ENCODE measurements around the gene CTNNBL1.
"Not testable (repeated sequence)": the region's sequence is repeated elsewhere in the genome, so short reads cannot be mapped to it uniquely, and the experiment has no call there.

The CTNNBL1 gene

DNA sequence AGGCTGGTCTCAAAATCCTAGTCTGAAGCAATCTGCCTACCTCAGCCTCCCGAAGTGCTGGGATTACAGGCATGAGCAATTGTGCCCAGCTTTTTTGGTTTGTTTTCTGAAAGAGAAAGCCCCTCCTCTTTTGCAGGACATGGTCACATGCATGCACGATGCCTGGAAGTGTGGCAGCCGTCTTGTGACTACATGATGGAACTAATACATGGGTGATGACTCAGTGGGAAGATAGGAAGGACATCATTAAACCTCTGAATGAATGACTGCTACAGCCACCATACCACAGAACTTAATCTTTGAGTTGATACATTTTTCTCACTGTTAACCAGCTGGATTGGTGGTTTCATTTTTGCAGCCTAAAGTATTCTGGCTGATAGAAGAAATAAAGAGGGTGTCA, 13.4 kb upstream of the CTNNBL1 start:
- DNase-seq: no peak

DNA sequence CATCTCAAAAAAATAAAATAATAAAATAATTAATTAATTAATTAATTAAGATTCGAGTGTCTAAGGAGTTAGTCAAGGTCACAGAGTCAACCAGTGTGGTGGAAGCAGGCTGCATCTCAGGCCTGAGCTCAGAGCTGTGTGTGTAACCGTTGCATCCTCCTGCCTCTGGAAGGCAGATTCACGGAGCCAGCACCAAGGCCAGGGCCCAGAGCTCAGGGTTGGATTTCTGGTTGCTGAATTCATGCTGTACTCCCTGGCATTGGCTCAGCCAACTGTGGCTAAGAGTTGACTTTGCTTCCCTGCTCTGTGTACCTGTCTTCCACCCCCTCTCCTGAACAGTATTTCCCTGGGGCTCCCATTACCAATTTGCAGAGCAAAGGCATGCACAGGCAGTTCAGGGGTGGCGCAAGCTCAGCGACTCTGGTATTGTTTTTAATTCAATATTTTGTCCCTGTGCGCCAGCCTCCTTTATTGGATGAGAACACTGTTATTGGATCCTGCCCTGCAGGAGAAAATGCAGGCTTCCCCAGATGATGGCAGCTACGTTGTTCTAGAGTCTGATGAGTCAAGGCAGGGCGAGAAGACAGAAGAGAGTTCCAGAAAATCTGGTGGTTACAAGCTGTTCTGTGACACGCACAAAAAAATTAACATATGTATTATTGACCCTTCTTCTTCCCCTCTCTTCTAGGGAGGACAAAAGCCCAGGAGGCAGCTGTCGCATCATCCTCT, 12.3 kb upstream of the CTNNBL1 start:
- no peak for DNase-seq

DNA sequence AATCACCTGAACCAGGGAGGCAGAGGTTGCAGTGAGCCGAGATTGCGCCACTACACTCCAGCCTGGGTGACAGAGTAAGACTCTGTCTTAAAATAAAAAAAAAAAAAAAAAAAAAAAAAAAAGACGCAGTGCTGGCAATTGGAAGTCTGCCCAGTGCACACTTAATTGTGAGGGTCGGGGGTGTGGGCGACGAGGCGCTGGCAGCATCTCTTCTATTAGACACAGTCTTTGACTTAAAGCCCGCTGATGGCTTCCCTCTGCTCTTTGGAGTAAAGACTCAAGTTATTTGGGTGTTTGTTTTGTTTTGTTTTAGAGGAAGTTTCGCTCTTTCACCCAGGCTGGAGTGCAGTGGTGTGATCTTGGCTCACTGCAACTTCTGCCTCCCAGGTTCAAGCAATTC, 10.7 kb upstream of the CTNNBL1 start:
- DNase-seq: not testable (repeated sequence)

DNA sequence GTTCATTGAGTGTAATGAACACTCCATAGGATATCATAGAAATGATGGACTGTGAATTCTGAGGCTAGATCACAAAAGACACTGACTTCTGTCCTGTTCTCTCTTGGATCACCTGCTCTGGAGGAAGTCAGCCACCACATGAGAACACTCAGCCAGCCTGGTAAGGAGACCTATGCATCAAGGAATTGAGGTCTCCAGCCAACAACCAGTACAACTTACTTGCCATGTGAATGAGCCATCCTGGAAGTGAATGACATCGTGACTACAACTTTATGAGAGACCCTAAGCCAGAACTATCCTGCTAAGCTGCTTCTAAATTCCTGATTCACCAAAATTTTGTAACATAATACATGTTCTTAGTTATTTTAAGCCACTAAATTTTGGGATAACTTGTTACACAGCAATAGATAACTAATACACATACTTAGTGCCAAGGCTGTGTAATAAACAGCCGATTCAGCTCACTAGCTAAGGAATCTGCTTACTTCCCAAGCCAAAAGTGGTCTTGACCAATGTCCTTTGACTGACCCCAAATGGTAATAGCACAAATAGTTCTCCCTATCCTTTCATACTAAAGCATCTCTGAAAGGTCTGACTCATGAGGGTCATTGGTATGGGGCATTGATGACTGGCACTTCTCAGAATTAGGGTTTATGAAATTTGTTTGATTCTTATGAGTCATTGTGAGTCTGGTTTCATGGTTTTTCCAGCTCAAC, 6.9 kb upstream of the CTNNBL1 start:
- no peak for DNase-seq

DNA sequence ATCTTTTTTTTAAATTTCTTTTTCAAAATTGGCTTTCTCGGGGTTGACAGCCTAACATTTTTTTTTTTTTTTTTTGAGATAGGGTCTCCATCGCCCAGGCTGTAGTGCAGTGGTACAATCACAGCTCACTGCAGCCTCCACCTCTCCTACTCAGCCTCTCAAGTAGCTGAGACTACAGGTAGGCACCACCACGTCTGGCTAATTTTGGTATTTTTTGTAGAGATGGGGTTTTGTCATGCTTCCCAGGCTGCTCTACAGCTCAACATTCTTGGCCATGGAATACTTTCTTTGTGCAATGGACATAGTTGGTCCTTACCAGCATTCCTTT, 6.4 kb upstream of the CTNNBL1 start:
- DNase-seq: no peak

DNA sequence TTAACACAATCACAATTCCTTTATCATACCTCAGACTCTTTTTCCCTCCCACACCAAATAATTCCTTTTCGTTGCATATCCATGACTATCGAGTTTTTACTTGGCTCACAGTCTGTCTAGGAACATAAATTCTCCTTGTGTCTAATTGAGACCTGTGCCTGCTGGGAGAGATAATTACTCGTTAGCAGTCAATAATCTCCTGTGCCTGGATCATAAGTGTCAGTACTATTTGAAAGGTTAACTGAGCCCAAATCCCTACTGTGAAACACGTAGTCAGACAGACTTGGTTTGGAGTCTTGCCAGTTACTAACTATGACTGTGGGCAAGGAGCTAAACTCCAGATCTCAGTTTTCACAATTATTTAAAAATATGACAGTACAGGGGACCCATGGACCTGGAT, 5.7 kb upstream of the CTNNBL1 start:
- no peak for DNase-seq

DNA sequence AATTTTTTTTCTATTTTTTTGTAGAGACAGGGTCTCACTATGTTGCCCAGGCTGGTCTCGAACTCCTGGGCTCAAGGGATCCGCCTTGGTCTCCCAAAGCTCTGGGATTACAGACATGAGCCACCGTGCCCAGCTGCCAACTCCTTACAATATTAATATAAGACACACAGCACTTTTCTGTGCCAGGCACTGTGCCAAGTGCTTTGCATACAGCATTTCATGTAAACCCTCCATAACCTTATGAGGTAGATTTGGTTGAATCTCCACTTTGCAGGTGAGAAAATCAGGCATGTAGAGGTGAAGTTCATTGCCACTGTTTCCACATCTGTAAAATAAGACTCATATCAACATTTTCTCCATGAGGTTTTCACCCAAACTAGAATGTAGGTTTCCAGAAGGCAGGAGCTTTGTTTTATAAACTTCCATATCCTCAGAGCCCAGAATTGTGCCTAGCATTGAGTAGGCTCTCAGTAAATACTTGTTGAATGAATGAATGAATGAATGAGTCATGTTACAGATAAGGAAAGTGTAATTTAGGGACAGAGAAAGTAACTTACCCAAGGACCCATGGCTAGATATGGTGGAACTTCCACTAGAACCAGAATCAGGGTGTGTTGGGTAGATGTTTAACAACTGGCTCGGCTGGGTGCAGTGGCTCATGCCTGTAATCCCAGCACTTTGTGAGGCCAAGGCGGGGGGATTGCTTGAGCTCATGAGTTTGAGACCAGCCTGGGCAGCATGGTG, 3.0 kb upstream of the CTNNBL1 start:
- no peak for DNase-seq

DNA sequence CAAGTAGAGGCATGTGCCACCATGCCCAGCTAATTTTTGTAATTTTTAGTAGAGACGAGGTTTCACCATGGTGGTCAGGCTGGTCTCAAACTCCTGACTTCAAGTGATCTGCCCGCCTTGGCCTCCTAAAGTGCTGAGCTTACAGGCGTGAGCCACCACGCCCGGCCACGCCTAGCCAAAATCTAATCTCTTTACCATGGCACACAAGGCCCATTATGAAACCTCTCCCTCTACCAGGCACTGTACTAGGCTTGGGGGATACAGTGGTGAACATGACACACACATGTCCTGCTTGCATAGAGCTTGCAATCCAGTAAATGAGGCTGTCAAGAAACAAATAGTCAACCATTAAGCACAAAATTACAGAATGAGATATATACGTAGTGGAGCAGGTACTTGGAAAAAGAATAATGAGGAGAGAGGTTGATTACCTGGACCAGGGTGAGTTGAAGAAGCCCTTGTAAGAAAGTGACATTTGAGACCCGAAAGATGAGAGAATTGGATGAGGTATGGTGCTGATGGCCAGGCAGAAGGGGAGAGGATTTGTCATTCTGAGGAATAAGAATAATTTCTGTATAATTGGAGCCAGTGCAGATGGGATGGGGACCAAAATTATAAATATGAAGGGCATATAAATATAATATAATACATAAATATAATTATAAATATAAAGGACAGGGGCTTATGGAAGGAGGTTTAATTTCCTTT, 1.2 kb upstream of the CTNNBL1 start:
- no peak for DNase-seq

DNA sequence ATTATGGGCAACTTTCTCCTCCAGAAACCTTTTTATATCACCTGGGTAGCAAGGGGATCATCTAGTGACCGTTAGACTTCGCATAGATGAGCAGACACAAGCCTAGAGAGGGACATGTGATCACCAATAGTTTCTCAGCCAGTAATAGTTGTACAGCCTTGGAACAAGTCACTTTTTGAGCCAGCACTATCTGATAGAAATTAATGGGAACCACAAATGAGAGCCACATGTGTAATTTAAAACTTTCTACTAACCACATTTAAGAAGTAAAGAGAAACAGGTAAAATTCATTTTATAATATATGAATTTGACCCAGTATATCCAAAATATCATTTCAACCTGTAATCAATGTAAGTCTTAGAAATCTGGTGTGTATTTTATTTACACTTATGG, 592 bp upstream of the CTNNBL1 start:
- DNase-seq: no peak

DNA sequence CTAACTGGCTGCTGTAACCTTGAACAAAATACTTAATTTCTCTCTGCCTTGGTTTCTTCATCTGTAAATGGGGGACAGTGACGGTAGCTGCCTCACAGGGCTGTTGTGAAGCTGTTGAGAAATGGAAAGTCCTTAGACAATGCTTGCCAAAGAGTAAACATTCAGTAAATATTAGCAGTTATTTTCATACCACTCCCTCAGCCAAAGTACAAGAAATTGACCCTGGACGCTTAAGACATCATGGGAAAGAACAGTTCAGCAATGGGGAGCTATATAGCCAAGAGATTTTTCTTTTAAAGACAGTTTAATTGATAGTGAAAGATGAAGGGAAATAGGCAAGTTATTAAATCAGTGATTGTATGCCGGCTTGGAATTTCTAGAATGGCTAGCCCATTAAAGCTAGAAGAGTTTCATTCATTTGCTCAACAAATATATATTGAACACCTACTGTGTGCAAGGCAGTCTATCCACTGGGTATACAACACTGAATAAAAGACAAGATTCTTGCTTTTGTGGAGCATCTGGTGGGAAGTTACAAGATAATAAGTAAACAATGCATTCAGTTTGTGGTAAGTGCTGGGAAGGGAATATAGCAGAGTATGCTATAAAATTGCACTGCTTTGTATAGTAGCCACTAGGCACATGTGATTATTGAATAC, 2.0 kb downstream of the CTNNBL1 start:
- no peak for DNase-seq

DNA sequence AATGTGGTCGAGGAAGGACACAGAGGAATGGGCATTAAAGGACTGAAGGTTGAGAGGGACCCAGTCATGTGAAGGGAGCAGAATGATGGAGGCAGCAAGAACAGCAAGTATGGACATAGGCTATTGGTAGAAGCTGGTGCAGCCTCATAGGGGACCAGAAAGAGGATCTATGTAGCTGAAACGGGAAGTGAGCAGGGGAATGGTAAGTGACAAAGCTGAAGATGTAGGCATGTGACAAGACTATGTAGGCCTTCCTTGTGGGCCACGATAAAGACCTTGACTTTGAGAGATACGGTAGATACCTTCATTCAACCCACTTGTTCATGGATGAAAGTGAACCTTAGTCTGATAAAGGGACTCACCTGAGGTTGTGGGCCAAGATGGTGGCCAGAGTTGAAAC, 3.5 kb downstream of the CTNNBL1 start:
- DNase-seq: no peak

DNA sequence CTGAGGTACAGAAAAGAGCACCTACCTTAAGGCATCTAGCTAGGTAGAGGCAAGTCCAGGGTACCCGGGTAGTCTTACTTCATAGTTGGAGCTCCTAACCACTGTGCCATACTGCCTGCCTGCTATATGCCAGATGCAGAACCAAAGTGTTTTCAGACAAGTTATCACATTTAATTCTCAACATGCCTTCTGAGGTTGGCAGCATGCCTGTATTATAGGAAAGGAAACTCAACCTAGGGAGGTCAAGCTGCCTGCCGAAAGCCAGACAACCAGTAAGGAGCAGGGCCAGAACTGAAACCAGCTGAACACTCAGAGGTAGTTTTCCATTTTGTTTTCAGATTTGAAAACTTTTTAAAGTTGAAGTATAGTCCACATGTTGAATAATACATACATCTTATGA, 5.4 kb downstream of the CTNNBL1 start:
- no peak for DNase-seq

DNA sequence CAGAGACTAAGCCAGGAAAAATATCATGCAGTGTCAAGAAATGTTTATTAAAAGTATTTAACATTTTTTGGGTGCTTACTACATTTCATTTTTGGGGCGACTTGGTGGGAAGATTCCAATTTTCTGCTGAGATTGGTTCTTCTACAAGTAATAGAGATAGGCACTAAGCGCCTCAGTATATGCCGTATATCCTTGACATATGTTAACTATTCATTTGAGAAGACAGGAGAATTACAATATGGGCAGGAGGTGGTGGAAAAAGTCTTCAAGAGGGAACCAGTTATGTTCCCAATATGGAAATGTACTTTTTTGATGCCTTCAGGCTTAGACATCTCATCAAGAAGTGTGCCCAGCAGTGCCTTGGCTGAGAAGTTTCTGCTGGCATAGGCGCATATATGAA, 6.5 kb downstream of the CTNNBL1 start:
- no peak for DNase-seq

DNA sequence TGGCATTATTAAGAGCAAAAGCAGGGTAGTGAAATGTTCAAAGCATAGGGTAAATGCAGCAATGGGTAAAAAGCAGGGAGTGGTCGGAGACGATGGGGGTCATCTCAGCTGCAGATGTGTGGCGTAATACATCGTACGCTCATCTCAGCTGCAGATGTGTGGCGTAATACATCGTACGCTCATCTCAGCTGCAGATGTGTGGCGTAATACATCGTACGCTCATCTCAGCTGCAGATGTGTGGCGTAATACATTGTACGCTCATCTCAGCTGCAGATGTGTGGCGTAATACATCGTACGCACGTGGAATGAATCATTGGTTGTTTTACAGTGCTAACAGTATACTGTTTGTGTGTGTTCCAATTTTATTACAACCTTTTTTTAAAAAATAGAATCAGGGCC, 7.8 kb downstream of the CTNNBL1 start:
- DNase-seq: not testable (repeated sequence)

DNA sequence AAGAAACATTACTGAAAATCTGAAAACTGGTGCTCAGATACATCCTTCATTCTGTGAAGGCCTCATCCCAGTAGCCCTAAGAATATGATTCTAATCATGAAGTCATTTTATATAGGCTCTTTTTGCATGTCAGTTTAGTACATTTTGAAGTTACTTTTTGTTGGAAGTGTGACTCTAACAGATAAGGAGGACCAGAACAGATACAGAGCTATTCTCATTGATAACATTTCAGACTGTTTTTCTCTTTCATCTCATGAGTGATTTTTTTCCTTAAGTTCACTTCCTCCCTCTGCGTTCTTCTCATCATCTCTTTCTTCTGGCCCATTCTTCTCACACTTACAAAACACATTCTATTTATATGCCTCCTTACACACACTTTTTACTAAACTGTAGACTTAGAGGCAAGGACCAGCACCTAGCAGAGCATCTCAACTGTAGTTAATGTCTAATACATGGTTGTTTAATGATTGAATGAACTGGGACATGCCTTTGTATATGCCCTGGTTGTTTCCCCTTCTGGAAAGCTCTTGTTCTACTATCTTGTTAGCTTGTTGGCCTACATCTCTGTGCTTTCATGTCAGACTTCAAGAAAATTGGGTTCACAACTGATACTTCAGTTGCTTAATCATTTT, 8.7 kb downstream of the CTNNBL1 start:
- DNase-seq: no peak

DNA sequence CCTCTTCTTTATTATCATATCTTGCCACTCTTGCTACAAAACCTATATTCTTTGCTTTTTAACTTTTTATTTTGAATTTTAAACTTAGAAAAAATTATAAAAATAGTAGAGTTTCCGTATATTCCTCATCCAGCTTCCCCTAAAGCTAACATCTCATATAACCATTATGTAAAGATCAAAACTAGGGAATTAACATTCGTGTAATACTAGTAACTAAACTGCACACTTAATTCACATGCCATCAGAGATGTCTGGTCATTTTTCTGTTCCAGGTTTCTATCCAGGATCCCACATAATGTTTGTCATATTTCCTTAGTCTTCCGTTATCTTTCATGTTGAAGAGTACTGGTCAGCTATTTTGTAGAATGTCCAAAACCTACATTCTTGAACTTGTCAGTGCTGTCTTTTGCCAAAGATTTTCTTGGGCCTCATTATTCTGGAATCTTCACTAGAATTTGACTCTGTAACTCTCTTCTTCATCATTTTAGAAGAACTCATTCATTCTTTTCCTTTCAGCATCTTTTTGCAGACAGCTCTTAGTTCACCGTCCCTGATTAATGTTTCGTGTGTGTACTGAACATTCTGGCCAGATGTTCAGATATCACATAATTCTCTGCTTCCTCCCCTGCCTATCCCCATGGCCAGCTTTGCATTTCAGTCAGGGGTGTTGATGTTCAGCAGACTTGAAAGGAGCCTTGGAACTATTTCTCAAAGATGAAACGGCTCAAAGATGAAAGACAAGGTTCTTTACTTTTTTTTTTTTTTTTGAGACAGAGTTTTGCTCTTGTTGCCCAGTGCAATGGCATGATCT, 9.4 kb downstream of the CTNNBL1 start:
- no peak for DNase-seq

DNA sequence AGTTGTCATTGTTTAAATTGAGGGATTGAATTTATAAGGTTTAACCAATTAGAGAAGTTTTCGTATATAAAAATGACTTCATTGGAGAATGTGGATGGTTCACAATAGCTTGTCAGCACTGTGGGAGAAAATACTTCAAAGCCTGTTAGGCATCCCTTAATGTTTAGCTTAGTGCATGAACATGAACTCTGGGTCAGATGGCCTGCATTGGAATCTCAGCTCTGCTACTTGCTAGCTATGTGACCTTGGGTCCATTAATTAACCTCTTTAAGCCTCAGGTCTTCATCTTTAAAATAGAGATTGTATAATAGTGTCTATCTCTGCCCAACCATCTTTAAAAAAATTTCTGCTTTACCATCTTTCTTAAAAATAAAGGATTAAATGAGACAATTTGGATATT, 11.1 kb downstream of the CTNNBL1 start:
- no peak for DNase-seq

DNA sequence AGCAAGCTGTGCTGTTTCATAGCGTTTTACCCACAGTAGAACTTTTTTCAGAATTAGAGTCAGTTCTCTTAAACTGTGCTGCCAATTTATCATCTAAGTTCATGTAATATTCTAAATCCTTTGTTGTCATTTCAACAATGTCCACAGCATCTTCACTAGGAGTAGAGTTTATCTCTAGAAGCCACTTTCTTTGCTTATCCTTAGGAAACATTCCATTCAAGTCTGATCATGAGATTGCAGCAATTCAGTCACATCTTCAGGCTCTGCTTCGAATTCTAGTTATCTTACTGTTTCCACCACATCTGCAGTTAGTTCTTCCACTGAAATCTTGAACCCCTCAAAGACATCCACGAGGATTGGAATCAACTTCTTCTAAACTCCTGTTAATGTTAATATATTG, 12.5 kb downstream of the CTNNBL1 start:
- no peak for DNase-seq

DNA sequence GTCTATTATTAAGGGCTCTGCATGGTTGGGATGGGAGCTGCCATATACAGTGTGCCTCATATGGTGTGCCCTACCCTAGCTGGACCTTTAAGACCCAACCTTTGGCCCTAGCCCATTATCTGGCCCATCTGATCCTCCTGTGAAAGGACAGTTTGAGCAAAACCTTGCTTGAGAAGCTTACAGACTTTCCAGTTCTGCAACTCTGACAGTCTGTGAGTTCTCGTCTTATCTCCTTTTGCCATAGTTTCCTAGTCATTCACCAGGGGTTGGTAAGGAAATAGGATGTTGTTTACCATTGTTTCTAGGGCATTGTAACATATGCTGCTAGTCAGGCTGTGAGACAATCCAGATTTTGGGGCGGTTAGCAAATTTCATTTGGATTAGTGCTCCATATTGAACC, 17.2 kb downstream of the CTNNBL1 start:
- DNase-seq: no peak

DNA sequence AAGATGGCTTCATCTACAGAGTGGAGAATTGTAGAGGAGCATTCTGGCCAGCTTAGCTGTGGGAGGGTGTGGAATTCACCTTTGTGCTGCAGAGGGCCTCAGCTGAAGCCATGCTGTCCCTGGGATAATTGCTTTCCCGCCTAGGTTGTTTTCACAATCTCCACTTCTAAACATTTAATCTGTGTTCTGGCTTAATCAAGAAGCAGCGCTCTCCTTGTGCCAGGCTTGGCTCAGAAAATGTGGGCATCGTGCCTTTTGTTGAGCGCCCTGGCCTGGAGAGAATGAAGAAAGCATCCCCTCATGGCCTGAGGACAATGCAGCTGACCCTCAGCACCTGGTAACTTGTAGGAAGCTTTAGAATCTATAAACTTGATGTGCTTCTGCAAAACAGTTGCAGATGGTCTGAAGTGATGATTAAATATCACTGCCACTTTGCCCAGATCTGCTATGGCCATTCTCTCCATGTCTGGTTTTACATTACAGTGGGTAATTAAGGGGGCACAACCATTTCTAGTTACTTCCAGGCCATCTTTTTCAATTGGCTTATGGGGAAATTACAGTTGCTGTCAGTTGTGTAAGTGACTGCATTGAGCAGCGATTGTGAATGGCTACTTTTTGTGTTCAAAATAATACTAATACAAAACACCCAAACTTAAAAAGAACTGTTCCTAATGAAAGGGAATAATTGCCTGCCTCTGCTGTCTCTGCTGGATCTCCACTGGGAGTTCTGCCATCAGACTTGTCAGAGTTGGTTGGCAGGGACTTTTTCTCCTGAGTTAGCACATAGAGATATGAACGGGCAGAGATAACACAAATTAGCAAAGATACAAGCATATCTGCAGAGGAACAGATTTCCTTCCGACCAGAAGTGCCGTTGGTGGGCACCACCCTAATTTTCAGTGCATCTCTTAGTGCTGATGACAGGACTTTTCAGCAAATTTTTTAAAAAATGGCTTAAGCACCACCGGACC, 18.4 kb downstream of the CTNNBL1 start:
- no peak for DNase-seq

All from stimulated activated CD8-positive, alpha-beta memory T cell treated with anti-CD3 and anti-CD28 coated beads, Interleukin-4, amount 100 ng/mL, for 48 hours (primary cell).